HG02763 (cell line): ENCODE results near the gene SBDS.
"Not testable (repeated sequence)": the region's sequence is repeated elsewhere in the genome, so short reads cannot be mapped to it uniquely, and the experiment has no call there.

Experiments used
- ATAC-seq: cut with Tn5 transposase; IDR thresholded peaks from one replicate; pipeline ENCODE4 v1.9.1; 2021; ENCODE audit warnings: mild to moderate bottlenecking, moderate library complexity; ENCODE audit not compliant: unreplicated experiment

The SBDS gene

GRCh38 chr7:66996444-66997191 is 1.2 kb upstream of the SBDS start, which contains the start of gene TYW1:
TYW1 (plus strand) TSS chr7:66996833; CDS start chr7:66996979, 146 bp downstream.
- ATAC-seq, result peak; percentile 87

DNA sequence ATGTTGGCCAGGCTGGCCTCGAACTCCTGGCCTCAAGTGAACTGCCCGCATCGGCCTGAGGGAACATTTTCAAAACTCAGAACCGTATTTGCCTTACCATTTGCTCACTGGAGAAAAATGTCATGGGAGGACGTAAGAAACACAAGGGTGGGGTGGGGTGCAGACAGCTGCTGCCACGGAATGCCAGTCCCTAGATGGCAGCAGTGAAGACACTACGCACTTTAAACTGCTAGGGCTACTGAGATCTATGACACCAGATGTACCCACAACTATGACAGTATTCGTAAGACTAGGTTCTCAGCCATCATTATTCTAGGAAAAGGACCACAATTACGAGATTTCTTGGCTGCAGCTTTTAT is 716 bp downstream of the SBDS start:
- ATAC-seq, result peak; percentile 26

DNA sequence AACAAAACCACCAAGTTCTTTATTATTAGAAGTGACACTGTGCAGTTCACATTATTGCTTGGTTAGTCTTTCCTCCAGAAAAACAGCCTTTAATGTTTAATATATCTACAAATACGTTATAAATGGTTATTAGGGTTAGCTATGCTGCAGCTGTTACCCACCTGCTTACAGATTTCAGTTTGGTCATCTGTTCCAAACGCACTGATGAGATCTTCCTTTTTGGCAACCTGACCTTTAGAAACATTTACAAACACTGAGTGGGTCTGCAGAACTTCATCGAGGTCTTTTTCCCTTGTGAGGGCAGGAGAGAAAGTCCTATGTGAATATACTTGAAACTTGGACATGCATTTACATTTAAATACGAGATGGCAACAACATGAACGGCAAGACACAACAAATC is 1.3 kb downstream of the SBDS start:
- not testable (repeated sequence) for ATAC-seq

DNA sequence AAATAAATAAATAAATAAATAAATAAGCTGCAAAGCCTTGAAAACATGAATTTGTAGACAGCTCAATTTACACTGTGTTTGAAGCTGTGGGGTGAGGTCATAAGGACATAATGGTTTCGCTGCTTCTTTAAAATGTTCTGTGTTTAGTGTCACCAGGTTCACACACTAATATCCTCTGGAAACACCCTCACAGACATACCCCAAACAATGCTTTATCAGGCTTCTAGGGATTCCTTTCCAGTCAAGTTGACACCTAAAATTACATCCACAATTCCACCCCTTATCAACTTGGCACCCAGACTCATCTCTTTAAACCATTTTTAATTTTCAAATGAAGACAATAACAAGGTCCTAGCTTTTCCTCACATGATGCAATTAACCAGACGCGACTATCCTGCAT is 5.8 kb downstream of the SBDS start:
- ATAC-seq, result not testable (repeated sequence)

- ATAC-seq, result not testable (repeated sequence)
Measured at GRCh38 chr7:66980336-66980735, 15.1 kb downstream of the SBDS start.

DNA sequence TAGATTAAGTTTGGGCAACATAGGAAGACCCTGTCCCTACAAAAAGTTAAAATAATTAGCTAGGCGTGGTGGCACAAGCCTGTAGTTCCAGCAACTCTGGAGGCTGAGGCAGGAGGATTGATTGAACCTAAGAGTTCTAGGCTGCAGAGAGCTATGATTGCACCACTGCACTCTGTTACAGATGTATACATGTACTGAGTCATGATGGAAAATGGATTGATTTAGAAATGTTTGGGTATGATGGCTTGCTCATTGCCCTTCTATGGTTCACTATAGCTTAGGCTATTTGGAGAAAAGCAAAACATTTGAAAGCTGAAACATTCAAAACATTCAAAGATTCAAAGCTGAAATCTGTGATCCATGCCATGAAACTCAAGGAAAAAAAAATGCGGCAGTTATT is 16.4 kb downstream of the SBDS start:
- not testable (repeated sequence) for ATAC-seq

GRCh38 chr7:66978312-66978711 is 17.1 kb downstream of the SBDS start:
- ATAC-seq, result not testable (repeated sequence)

GRCh38 chr7:66974986-66975590 is 20.3 kb downstream of the SBDS start:
- ATAC-seq, result no peak

DNA sequence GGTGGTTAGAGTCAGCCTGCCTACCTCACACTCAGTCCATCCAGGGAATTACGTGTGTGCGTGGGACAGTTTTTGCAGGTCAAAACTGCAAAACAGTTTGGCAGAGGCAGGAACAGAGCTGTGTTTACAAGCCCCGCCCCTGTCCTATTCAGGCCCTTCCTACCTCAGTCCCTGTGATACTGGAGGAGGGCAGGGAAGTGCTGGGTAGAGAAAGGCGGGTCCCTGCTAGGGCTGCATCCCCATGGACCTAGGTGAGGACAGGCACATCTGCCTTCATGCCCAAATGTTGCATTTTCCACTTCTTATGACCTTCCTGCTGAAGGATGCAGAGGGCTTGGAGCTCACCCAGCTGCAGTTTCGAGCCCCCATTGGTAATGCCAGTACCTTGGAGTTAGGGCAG is 25.1 kb downstream of the SBDS start:
- ATAC-seq, result no peak

DNA sequence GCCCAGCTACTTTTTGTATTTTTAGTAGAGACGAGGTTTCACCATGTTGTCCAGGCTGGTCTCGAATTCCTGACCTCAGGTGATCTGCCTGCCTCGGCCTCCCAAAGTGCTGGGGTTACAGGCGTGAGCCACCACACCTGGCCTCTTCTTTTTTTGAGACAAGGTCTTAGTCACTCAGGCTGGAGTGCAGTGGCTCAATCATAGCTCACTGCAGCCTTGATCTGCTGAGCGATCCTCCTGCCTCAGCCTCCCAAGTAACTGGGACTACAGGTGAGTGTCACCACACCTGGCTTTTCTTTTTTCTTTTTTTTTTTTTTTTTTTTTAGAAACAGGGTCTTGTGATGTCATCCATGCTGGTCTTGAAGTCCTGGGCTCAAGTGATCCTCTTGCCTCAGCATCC is 26.4 kb downstream of the SBDS start:
- not testable (repeated sequence) for ATAC-seq

DNA sequence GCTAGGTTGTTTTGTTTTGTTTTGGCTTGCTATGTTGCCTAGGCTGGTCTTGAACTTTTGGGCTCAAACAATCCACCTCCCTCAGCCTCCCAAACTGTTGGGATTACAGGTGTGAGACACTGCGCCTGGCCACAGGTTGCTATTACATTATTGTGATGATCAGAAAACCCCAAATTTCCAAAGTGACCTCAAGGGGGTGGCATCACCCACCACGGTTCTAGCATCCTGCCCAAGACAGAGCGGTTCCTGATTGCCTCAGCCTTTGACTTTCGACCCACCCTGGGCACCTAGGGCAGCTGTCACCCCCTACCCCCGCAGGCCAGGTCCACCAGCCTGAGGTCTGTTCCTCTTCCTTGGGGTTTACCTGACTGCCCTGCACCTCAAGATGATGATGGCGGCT is 28.4 kb downstream of the SBDS start:
- ATAC-seq, result no peak

DNA sequence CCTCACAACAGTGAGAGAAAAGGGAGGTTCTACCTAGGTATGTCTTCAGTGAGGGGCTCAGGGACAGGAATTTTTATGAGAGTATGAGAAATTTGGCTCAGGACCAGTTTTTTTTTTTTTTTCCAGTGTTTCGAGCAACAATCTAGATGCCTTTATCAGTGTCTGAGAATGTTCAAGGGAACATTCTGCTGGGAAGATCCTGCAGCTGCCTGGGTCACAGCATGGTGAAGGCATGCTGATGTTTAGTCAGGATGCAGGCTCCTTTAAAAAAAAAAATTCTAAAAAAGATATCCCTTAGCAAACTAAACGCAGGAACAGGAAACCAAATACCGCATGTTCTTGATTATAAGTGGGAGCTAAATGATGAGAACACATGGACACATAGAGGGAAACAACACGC is 31.0 kb downstream of the SBDS start:
- ATAC-seq, result no peak

DNA sequence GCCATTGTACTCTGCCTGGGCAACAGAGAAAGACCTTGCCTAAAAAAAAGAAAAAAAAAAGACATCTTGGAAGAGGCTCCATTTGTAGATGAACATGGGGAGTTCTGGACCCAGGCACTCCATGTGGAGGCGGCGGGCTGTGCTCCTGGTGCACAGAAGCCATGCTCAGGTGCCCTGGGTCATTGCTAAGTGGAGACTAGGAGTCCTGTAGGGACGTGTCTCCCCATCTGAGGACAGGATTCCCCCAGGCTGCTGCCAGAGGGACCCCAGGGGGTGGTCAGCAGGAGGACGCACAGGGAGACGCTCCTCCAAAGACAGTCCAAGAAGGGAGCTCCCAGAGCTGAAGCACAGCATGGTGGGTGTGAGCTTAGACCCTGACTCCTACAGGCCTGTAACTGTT is 34.3 kb downstream of the SBDS start:
- ATAC-seq, result no peak

- ATAC-seq, result no peak
Measured at GRCh38 chr7:66960192-66960591, 35.2 kb downstream of the SBDS start.

GRCh38 chr7:66958538-66959350 is 36.6 kb downstream of the SBDS start:
- no peak for ATAC-seq

DNA sequence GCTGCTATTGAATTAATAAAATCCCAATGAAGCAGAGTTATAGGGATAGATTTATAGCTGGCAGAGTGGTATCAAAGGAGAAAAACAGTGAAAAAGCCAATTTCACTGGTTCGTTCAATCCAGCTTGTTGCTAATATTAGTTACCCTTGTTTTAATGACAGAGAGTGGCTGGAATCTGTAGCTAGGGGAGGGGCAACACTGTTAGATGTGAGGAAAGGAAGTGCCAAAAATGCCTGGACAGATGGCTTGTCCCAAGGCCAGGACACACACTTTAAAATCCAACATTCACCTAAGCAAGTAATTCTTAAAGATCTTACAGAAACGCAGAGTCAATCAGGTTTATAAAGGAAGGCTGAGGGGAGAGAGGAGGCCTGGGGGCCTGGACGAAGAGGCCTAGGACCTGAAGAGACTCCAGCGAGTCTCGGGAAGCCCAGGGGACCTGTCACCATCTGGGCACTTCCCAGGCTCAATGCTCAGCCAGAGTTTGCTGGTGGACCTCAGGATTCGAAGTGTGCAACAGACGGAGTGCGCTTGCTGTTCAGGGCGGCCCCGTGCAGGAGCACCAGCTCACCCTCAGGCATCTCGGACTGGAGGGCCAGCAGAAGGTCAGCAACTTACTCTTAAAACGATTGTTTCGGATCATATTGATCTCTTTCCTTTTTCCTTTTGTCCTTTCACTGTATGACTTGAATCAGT is 37.6 kb downstream of the SBDS start:
- ATAC-seq, result no peak

DNA sequence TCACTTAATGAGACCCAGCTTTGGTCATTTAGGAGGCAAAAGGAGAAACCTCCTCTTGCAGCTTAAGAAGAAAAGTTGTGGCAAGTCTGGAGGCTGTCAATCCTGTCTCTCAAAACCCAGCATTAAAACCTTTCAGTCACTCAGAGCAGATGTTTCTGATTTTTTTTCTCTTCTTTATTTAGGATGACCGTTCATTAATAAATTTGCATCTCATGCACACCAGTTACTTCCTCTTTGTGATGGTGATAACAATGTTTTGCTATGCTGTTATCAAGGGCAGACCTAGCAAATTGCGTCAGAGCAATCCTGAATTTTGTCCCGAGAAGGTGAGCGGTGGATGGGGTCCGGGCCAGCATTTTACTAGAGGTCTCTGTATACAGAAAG is 42.4 kb downstream of the SBDS start:
- ATAC-seq, result no peak

DNA sequence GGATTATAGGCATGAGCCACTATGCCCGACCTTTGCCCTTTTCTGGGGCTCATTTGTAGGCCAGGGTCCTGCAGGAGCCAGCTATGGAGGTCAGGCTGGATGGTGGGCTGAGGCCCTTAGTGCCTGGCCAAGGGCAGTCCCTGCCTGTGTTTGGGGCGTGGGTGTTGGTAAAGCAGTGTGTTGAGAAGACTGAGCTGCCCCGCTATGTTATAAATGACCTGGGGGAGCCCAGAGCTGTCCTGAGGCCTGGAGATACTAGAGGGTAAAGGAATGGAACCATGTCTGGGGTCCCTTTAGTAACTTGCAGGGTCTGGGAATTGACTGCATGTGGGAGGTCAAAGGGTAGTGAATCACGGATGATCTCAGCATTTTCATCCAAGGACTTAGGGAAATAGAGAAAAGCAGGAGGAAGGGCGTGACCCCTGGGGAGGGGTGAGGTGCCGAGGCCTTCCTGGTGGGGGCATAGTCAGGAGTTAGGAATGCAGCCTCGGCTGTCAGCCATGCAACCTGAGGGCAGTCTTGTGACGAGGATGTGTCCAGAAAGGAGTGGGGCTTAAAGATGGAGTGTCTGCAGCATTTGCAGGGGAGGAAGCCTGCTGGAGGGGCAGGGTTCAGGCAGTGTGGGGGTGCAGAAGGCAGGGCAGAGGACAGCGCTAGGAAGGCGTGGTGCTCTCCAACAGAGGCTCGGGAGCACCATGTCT is 42.9 kb downstream of the SBDS start:
- no peak for ATAC-seq

DNA sequence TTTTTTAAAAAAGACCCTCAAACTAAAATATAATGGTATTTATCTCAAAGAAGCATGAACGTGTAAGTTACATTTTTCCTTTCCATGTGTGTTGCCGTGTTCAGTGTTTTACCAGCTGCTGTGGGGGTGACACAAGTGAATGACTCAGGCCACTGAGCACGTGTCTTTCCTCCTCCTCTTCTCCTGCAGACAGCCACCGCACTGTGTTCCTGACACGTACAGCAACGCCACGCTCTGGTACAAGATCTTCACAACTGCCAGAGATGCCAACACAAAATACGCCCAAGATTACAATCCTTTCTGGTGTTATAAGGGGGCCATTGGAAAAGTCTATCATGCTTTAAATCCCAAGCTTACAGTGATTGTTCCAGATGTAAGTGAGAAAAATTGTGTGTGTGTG is 44.6 kb downstream of the SBDS start:
- ATAC-seq, result no peak

DNA sequence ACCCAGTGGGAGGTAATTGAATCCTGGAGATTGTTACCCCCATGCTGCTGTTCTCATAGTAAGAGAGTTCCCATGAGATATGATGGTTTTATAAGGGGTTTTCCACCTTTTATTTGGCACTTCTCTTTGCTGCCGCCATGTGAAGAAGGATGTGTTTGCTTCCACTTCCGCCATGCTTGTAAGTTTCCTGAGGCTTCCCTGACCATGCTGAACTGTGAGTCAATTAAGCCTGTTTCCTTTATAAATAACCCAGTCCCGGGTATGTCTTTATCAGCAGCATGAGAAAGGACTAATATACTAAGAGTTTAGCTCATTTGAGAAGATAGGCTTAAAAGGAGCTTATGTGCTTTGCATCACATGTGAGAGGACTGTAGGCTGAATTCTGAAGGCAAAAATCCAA is 45.1 kb downstream of the SBDS start:
- no peak for ATAC-seq
